Bronchial epithelial cell (primary cell): ENCODE results near the gene MACROD1. TPM values are rescaled to one million over a fixed set of nuclear protein-coding genes. Genes with fewer than 3 reads are reported as not detected.
"Not testable (repeated sequence)": the region's sequence is repeated elsewhere in the genome, so short reads cannot be mapped to it uniquely, and the experiment has no call there.

Experiments
- DNase-seq: peaks from one replicate; pipeline ENCODE4 v3.0.0-alpha.2; 2010; ENCODE audit warnings: low read depth
- FAIRE-seq: peaks from 2 replicates; lab custom pipeline; 2011; peaks lifted over from hg19 to GRCh38; lab: Jason Lieb, UNC
- H3K27me3 ChIP-seq: 2 replicates; pipeline ENCODE4 v1.5.1; 2011; ENCODE audit warnings: low read length; ENCODE audit not compliant: control insufficient read depth, insufficient read depth
- H3K36me3 ChIP-seq: 2 replicates; pipeline ENCODE4 v1.5.1; 2011; ENCODE audit warnings: low read length; ENCODE audit not compliant: control insufficient read depth, insufficient read depth
- H3K4me3 ChIP-seq: 2 replicates; pipeline ENCODE4 v1.5.1; 2011; ENCODE audit warnings: mild to moderate bottlenecking, low read depth, low read length, control low read depth
- CTCF ChIP-seq: IDR thresholded peaks from 2 replicates; pipeline ENCODE4 v1.5.1; 2011; ENCODE audit warnings: mild to moderate bottlenecking, moderate library complexity, low read length, control low read depth, inconsistent platforms; ENCODE audit not compliant: insufficient read depth, severe bottlenecking
- total RNA-seq: library from RNA; depleted of rRNA; stranded (reverse); fragments of >200 nt; gene quantifications from 2 replicates; pipeline ENCODE4 v1.2.1, GENCODE V29; 2014

The MACROD1 gene
- total RNA-seq, 1 donor from 2014 or later, result 17.9 TPM

GRCh38 chr11:63969461-63969860 lies 196.5 kb downstream of the MACROD1 start:
- DNase-seq (no peak), FAIRE-seq (no peak)
- no peak overlapping the region for H3K4me3 ChIP-seq
- no peak for TF ChIP-seq CTCF
- no peaks in the 10 kb centered on the region for H3K36me3 ChIP-seq
- no peaks in the 10 kb centered on the region for H3K27me3 ChIP-seq

GRCh38 chr11:63966444-63966843 lies 199.5 kb downstream of the MACROD1 start:
- no peaks in the 10 kb centered on the region for H3K27me3 ChIP-seq
- H3K4me3 ChIP-seq, result no peak overlapping the region
- TF ChIP-seq CTCF, result no peak
- no peaks in the 10 kb centered on the region for H3K36me3 ChIP-seq
- DNase-seq (no peak), FAIRE-seq (no peak)

- H3K27me3 ChIP-seq, FAIRE-seq, H3K36me3 ChIP-seq, DNase-seq, H3K4me3 ChIP-seq: not testable (repeated sequence)
Observed at GRCh38 chr11:63963895-63964294, 202.0 kb downstream of the MACROD1 start.

- no peaks in the 10 kb centered on the region for H3K36me3 ChIP-seq
- no peak for TF ChIP-seq CTCF
- FAIRE-seq, result no peak
- DNase-seq, result peak; percentile 78
- H3K4me3 ChIP-seq, result no peak overlapping the region
- no peaks in the 10 kb centered on the region for H3K27me3 ChIP-seq
Observed at GRCh38 chr11:63961608-63962412, 204.1 kb downstream of the MACROD1 start.

- TF ChIP-seq CTCF, result no peak
- no peak overlapping the region for H3K4me3 ChIP-seq
- FAIRE-seq, result no peak
- H3K27me3 ChIP-seq, result no peaks in the 10 kb centered on the region
- peaks cover 3% of the 10 kb centered on the region for H3K36me3 ChIP-seq
- DNase-seq, result no peak
Observed at GRCh38 chr11:63958008-63958407, 207.9 kb downstream of the MACROD1 start.

GRCh38 chr11:63952570-63952969 lies 213.3 kb downstream of the MACROD1 start:
- peaks cover 3% of the 10 kb centered on the region for H3K36me3 ChIP-seq
- no peak for TF ChIP-seq CTCF
- no peak for DNase-seq
- FAIRE-seq, result no peak
- no peak overlapping the region for H3K4me3 ChIP-seq
- H3K27me3 ChIP-seq, result no peaks in the 10 kb centered on the region
